Renal cortex interstitium (tissue), 11 donors: ENCODE results near the gene GRIK4. TPM values are rescaled to one million over a fixed set of nuclear protein-coding genes. Genes with fewer than 3 reads are reported as not detected.

Experiments
- DNase-seq, 11 donors: peaks; one replicate each; pipeline ENCODE4 v3.0.0-alpha.2; 2013; ENCODE audit warnings: low read depth in 9 of 11, low spot score in 4 of 11; ENCODE audit errors: extremely low read depth in 1 of 11
- polyA plus RNA-seq, 3 donors: library from polyadenylated mRNA; unstranded; fragments of 120-200 nt; gene quantifications; one replicate each; pipeline ENCODE4 v1.2.1, GENCODE V29; 2013; ENCODE audit not compliant: insufficient read length in 3 of 3

Gene GRIK4
- polyA plus RNA-seq, 3 donors, result 1.0 to 1.4 (median 1.2) TPM

- DNase-seq, result no peak
These were observed 8.7 kb downstream of the GRIK4 start for GRCh38 chr11:120520091-120520822.

DNA sequence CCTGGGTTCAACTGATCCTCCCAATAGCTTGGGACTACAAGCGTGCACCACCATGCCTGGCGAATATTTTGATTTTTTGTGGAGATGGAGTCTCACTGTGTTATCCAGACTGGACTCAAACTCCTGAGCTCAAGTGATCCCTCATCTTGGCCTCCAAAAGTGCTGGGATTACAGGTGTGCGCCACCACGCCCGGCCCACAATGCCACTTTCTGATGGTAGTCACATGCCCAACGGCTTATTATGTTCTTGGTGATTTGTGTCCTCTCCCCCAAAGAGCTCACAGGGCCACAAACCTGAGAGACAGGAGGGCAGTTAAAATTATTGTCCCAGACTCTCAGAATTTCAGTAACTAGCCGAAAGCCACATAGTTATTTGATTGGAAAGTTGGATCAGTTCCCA is 9.6 kb downstream of the GRIK4 start:
- no peak for DNase-seq

GRCh38 chr11:120522021-120522420 is 10.5 kb downstream of the GRIK4 start:
- no peak for DNase-seq

- no peak for DNase-seq
These were observed 11.2 kb downstream of the GRIK4 start for GRCh38 chr11:120522736-120523135.

GRCh38 chr11:120523196-120523595 is 11.6 kb downstream of the GRIK4 start:
- peak in 1 of 11 donors; percentile 52 for DNase-seq

- no peak for DNase-seq
These were observed 13.1 kb downstream of the GRIK4 start for GRCh38 chr11:120524536-120525085.

DNA sequence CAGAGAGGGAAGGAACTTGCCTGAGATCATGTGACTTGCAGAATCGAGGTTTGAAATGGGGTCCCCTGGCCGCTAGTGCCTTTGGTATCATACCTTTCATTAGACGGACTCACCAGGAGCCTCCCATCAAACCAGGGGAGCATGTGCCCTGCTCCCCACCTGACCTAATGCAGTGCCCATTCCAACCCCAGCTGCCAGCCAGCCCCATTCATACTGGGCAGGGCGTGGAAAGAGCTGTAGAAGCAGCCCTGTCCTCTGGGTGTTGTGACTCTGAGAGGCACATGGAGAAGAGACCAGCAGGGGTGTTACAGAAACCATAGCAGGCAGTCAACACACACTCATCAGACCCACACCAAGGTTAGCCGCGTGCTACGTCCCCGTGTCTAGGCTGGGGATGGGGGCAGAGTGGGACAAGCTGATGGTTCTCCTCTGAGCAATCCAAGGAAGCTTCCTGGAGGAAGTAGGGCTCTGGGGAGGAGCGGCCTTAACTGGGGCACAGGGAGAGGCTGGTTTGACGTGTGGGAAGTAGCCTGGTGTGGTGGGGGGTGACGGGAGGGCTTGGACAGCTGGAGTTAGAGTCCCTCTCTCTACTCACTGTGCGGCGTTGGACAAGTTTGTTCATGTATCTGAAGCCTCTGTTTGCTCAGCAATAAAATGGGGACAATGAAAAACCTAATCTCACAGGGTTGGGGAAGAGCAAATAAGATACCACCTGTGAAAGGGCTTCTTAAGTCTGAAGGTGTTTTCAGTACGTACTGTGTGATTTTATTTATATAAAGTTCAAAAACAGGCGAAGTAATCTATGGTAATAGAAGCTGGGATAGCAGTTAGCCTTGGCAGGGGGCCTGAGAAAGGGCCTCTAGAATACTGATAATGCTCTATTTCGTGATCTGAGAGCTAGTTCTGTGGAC is 14.0 kb downstream of the GRIK4 start:
- no peak for DNase-seq

DNA sequence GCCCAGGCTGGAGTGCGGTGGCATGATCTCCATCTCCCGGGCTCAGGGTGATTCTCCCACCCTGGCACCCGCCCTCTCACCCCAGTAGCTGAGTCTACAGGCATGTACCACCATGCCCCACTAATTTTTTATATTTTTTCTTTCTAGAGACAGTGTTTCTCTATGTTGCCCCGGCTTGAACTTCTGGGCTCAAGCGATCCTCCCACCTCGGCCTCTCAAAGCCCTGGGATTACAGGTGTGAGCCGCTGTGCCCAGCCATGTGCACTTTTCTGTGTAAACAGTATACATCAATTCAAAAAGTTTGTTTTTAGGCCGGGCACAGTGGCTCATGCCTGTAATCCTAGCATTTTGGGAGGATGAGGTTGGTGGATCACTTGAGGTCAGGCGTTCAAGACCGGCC is 14.7 kb downstream of the GRIK4 start:
- DNase-seq, result no peak

- no peak for DNase-seq
These were observed 15.7 kb downstream of the GRIK4 start for GRCh38 chr11:120527111-120527761.

DNA sequence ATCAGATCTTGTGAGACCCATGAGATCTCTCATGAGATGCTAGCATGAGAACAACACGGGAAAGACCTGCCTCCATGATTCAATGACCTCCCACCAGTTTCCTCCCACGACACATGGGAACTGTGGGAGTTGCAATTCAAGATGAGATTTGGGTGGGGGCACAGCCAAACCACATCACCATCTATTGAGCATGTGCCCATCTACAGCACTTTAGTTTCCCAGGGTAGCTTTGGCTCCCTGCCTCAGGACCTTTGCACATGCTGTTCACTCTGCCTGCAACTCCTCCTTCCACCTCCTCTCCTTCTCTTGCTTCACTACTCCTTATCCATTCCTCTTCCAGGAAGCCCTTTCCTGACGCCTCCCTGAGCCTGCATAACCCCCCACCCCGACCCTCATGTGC is 17.2 kb downstream of the GRIK4 start:
- DNase-seq, result no peak

DNA sequence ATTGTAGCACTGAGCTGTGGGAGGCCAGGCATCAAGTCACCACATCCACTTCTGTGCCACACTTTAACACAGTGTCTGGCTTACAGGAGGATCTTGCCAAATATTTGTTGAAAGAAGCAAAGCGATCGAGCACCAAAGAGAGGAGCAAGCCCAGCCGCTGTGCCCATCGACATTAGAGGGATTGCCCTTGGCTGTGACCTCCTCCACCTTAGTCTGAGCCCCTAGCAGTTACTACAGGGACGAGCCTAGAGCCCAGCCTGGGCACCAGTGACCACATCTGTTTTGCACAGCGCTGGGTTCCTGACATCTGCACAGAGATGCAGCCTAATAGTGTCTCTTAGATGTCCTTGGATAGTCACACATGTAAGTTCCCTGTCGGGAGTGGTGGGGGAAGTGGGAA is 17.7 kb downstream of the GRIK4 start:
- no peak for DNase-seq

DNA sequence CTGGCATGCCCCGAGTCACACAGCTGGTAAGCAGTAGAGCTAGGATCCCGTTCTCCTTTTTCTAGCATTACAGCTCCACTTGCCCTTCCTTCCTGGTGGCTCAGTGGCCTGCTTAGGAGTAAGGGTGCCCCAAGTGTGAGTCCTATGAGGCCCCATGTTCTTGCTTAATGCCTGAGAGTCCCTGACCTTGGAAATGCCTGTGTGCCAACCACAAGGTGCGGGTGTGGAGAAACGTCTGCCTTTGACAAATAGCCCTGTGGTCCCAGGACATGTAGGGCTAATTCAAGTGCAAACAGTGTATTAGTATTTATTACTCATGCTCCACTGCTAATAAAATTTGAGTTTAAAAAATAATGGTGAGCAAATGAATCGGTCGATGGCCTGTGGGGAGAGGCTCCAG is 18.4 kb downstream of the GRIK4 start:
- DNase-seq, result no peak

DNA sequence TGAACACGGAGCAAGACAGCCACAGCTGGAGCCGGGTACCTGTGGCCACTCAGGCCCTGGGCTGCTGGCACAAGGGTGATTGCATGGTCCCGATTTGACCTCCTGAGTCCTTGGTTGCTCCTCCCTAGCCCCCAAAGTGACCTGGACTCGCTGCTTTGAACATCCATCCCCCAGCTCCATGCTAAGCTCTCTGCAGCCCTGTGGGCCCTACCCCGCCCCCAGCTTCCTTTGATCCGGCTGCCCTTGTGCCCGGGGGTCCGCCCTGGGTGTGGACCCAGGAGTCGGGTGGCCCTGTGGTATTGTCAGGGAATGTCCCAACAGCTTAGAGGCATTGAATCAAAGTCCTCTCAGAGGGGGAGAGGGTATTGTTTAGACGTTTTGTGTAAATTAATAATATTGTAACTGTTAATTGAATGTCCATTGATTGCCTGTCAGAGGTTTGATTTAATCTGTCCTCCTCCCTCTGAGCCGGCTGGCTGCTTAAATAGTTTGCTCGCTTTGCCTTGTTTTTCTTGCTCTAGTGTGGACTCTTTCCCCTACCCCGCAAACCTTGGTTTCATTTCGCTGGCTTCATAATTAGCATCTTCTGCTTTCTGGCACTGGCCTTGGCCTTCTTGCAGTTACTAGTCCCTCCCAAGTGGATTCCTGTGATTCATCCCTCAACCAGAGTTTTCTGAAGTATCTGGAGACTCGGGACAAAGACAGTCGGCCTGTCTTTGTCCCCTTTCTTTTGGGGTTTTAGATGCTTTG is 20.7 kb downstream of the GRIK4 start:
- no peak for DNase-seq

- no peak for DNase-seq
These were observed 21.3 kb downstream of the GRIK4 start for GRCh38 chr11:120532832-120533196.

DNA sequence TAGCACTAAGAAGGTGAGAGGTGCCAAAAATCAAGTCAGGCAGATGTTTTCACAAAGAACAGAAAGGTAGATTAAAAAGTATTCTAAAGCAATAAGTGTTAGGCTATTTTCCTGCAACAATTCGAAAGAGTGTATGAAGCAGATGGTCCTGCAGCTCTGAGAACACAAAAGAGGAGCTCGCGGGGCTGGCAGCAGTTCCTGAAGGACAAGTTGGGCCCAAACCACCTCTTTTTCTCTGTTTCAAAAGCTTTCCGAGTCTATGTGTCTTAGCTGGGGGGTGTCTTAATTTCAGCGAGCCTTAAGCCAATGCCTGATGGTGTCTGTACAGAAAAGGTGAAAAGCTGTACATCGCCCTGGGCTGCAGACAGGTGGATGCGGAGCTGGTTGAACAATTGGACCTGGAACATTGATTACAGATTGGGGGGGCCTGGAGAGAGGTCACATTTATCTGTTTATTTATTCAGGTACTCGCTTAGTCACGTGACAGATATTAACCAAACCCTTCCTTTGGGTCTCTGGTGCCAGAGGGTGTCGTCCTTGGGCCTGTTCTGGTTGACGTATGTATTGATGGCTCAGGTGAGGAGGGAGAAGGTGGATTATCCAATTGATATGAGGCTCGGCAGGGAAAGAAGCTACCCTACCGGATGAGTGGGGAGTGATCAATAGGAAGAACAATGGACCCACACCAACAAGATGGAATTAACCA is 24.7 kb downstream of the GRIK4 start:
- DNase-seq, result no peak

DNA sequence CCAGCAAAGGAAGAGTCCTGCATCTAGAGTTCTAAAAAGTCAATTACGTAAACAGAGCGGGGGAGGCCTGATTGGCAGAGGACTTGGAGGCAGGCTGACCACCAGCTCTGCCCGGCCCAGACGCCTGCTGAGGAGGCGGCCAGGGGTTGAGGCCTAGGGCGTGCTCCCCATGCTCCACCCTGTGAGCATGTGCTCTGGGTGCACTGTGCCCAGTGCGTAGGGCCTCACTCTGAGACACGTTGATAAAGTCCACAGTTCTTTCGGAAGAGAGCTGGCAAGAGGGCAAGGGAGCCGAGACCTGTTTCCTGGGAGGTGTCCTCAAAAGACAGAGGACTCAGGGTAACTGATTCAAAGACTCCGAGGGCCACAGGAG is 25.2 kb downstream of the GRIK4 start:
- DNase-seq, result no peak

- no peak for DNase-seq
These were observed 26.4 kb downstream of the GRIK4 start for GRCh38 chr11:120537996-120538395.

- DNase-seq, result no peak
These were observed 27.2 kb downstream of the GRIK4 start for GRCh38 chr11:120538707-120539106.
